ENCODE results near the gene TREML1. TPM values are rescaled to one million over a fixed set of nuclear protein-coding genes. Genes with fewer than 3 reads are reported as not detected.

Gene TREML1
- total and polyA plus RNA-seq, 2 of the 4 experiments (the other 2 are of a cell fraction): not detected

DNA sequence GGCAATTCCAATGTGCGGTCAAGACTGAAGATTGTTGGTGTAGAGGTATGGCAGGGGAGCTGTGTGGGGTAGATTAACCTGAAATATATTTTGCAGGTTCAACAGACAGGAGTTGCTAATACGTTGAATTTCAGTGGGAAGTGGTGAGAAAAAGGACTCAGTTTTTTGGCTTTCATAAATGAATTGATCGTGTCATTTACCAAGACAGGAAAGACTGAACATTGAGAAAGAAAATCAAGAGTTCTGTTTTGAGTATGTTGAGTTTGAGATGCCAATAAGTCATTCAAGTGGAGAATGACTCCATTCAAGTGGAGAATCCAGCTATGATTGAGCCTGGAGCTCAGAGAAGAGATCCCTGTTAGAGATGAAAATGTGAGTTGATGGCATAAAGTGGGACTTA is 50.3 kb downstream of the TREML1 start:
- TF ChIP-seq FOS (IDR thresholded peaks at IDR 0.05; ENCODE audit: low read depth, low read length): no peak
- TF ChIP-seq RAD21 (IDR thresholded peaks at IDR 0.05; ENCODE audit: low read length): no peak
- TF ChIP-seq MAFK (IDR thresholded peaks at IDR 0.05; ENCODE audit: low read depth, low read length): no peak
- TF ChIP-seq BHLHE40 (IDR thresholded peaks at IDR 0.05; ENCODE audit: low read depth, low read length): no peak
- TF ChIP-seq RCOR1 (IDR thresholded peaks at IDR 0.05; ENCODE audit: insufficient replicate concordance, low read length): no peak
- no peak for TF ChIP-seq RFX5 (IDR thresholded peaks at IDR 0.05; ENCODE audit: low read depth, low read length)
- TF ChIP-seq, protein P1, sequence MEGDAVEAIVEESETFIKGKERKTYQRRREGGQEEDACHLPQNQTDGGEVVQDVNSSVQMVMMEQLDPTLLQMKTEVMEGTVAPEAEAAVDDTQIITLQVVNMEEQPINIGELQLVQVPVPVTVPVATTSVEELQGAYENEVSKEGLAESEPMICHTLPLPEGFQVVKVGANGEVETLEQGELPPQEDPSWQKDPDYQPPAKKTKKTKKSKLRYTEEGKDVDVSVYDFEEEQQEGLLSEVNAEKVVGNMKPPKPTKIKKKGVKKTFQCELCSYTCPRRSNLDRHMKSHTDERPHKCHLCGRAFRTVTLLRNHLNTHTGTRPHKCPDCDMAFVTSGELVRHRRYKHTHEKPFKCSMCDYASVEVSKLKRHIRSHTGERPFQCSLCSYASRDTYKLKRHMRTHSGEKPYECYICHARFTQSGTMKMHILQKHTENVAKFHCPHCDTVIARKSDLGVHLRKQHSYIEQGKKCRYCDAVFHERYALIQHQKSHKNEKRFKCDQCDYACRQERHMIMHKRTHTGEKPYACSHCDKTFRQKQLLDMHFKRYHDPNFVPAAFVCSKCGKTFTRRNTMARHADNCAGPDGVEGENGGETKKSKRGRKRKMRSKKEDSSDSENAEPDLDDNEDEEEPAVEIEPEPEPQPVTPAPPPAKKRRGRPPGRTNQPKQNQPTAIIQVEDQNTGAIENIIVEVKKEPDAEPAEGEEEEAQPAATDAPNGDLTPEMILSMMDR (conservative IDR thresholded peaks at IDR 0.05; ENCODE audit: low read depth, low read length): no peak
- TF ChIP-seq NFE2L2 (IDR thresholded peaks at IDR 0.05; ENCODE audit: low read depth, low read length): no peak
- TF ChIP-seq POLR2A (IDR thresholded peaks at IDR 0.05; ENCODE audit: low read depth, low read length): no peak
- no peak for TF ChIP-seq ELK1 (IDR thresholded peaks at IDR 0.05; ENCODE audit: borderline replicate concordance, low read depth, low read length)
- TF ChIP-seq MXI1 (IDR thresholded peaks at IDR 0.05; ENCODE audit: borderline replicate concordance, low read depth, low read length): no peak
- TF ChIP-seq, protein P2, sequence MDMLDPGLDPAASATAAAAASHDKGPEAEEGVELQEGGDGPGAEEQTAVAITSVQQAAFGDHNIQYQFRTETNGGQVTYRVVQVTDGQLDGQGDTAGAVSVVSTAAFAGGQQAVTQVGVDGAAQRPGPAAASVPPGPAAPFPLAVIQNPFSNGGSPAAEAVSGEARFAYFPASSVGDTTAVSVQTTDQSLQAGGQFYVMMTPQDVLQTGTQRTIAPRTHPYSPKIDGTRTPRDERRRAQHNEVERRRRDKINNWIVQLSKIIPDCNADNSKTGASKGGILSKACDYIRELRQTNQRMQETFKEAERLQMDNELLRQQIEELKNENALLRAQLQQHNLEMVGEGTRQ (IDR thresholded peaks at IDR 0.05; ENCODE audit: low read depth, low read length): no peak
- no peak for TF ChIP-seq SMC3 (IDR thresholded peaks at IDR 0.05; ENCODE audit: low read depth, low read length)
- no peak for TF ChIP-seq CEBPB (IDR thresholded peaks at IDR 0.05; ENCODE audit: low read depth, low read length)
- no peak for TF ChIP-seq MAZ (IDR thresholded peaks at IDR 0.05; ENCODE audit: borderline replicate concordance, low read depth, low read length)
- TF ChIP-seq CHD1 (IDR thresholded peaks at IDR 0.05; ENCODE audit: low read depth, low read length): no peak
- BruUV-seq (replicated peaks): no TSS peak
- Histone ChIP-seq H2AK5ac (ENCODE audit: low read depth, low read length) (no peak overlapping the region), H2BK15ac (ENCODE audit: low read depth, low read length) (no peak overlapping the region), H4K8ac (ENCODE audit: low read depth in 2 of 2, low read length in 2 of 2) (no peak overlapping the region), H2AFZ (replicated peaks; ENCODE audit: low read length, poor library complexity) (no peak overlapping the region), H4K5ac (ENCODE audit: low read depth, low read length) (no peak overlapping the region), H2BK20ac (ENCODE audit: low read depth, low read length) (no peak overlapping the region), H3K56ac (ENCODE audit: extremely low read depth, insufficient read depth, low read length) (no peak overlapping the region), H3K79me1 (ENCODE audit: low read depth in 1 of 2, low read length in 2 of 2) (no peaks in the 10 kb centered on the region; a peak in 1 of 4 replicates), H3K27me3 (ENCODE audit: control insufficient read depth, insufficient read depth, low read length) (no peaks in the 10 kb centered on the region), H3K4me1 (ENCODE audit: control insufficient read depth, insufficient read depth, low read length) (no peaks in the 10 kb centered on the region), H4K20me1 (ENCODE audit: insufficient read depth, low read length) (no peaks in the 10 kb centered on the region), H3K18ac (ENCODE audit: low read depth, low read length) (no peak overlapping the region), H4K91ac (ENCODE audit: insufficient read depth, low read depth, low read length) (no peak overlapping the region), H3K27ac (ENCODE audit: insufficient read depth, low read length) (no peak overlapping the region), H2AK9ac (replicated peaks; ENCODE audit: low read depth, low read length, poor library complexity) (no peak overlapping the region), H3K4me3 (ENCODE audit: insufficient read depth, low read depth, low read length) (no peak overlapping the region), H3K36me3 (ENCODE audit: control insufficient read depth, insufficient read depth, low read length) (peaks cover 6% of the 10 kb centered on the region), H3K9ac (ENCODE audit: low read depth, low read length) (no peak overlapping the region), H3K9me1 (ENCODE audit: insufficient read depth, low read length) (peaks cover 3% of the 10 kb centered on the region; the same call in 1 of the 2 replicates), H2BK120ac (ENCODE audit: low read depth, low read length) (no peak overlapping the region), H3K4me2 (ENCODE audit: low read depth, low read length) (no peak overlapping the region), H3K9me3 (ENCODE audit: control insufficient read depth, insufficient read depth, low read length) (no peaks in the 10 kb centered on the region), H3K4ac (ENCODE audit: low read depth, low read length) (no peak overlapping the region), H3K14ac (replicated peaks; ENCODE audit: low read depth, low read length) (no peak overlapping the region), H3K23ac (ENCODE audit: low read depth, low read length) (no peak overlapping the region), H2BK5ac (ENCODE audit: low read depth, low read length, poor library complexity, severe bottlenecking) (no peak overlapping the region)
- intact Hi-C loops (cut with micrococcal nuclease) (no loop called here), in situ Hi-C loops (cut with MboI; ENCODE audit: low sequenced_read_pairs) (no loop called here), dilution Hi-C loops (cut with HindIII; ENCODE audit: low sequenced_read_pairs, unreplicated experiment) (no loop called here)
- ChIA-PET CTCF (interaction anchor here (0.7 to 1.2 kb wide), 2 partner anchors 11 to 12 kb away, joined by 3 to 4 read pairs; no protein-coding TSS in a partner anchor), POLR2A (ENCODE audit: unreplicated experiment) (no interaction called here)
- 100% methylated on average over 1 of the region's 3 CpGs; no CpG with 5 or more reads in 1 of the 2 experiments for WGBS, 2 experiments (ENCODE audit: extremely low coverage in 2 of 2, insufficient read length in 1 of 2)
- ATAC-seq (ENCODE audit: low read depth): no peak
- DNase-seq: no peak

All from IMR-90 (cell line).